Testis (tissue), 2 donors: ENCODE measurements around the gene OR6B2.

Experiments used
- CTCF ChIP-seq, 3 experiments: fragments of 450-650 bp in 2 of 3; fragments of 200-600 bp in 1 of 3; sonication (generic) in 1 of 3; IDR thresholded peaks; one replicate each; pipeline ENCODE4 v1.5.1; 2016 to 2019; ENCODE audit warnings: antibody characterized with exemption in 3 of 3, mild to moderate bottlenecking in 2 of 3, moderate library complexity in 1 of 3
- POLR2A ChIP-seq: fragments of 450-650 bp; IDR thresholded peaks from one replicate; pipeline ENCODE4 v1.6.1; 2017; ENCODE audit warnings: antibody characterized with exemption, mild to moderate bottlenecking, moderate library complexity

- TF ChIP-seq CTCF (IDR thresholded peaks at IDR 0.05) = no peak
- no peak for TF ChIP-seq POLR2A
Measured at GRCh38 chr2:240055177-240055917, 25.1 kb upstream of the OR6B2 start.
